AG20443 (cell line): ENCODE measurements around the gene NLRP7.

Source experiments
- DNase-seq: peaks from one replicate; pipeline ENCODE4 v3.0.0; 2012; ENCODE audit warnings: low spot score, mixed read lengths

NLRP7 gene

GRCh38 chr19:54873990-54874389, 73.3 kb downstream of the NLRP7 start, which contains the start of gene FCAR:
Gene FCAR (plus strand): TSS chr19:54874235. CDS start chr19:54874290, 55 bp downstream.
- DNase-seq = no peak
